Endothelial cell of umbilical vein (primary cell): ENCODE data around the gene FOXE1. TPM values are rescaled to one million over a fixed set of nuclear protein-coding genes. Genes with fewer than 3 reads are reported as not detected.

ENCODE experiments used
- BruUV-seq: library from RNA; stranded (reverse); fragments of 400-500 nt; replicated peaks from 2 replicates; lab custom pipeline; 2021; lab: Mats Ljungman, UMichigan
- CTCF ChIA-PET: fragments of 300-600, 350-600 bp; sonication (Branson Sonifier 250); formaldehyde crosslinking; loops from one replicate; lab custom pipeline; 2021; ENCODE audit warnings: antibody characterized with exemption, inconsistent platforms; lab: Charles Lee
- POLR2A ChIA-PET: fragments of 300-600, 350-600 bp; sonication (Branson Sonifier 250); formaldehyde crosslinking; loops from one replicate; lab custom pipeline; 2021; ENCODE audit warnings: antibody characterized with exemption, inconsistent platforms; lab: Charles Lee
- DNase-seq: peaks from one replicate; pipeline ENCODE4 v3.0.0-alpha.2; 2011; ENCODE audit warnings: low read depth, low spot score
- FAIRE-seq: peaks from 2 replicates; lab custom pipeline; 2011; peaks lifted over from hg19 to GRCh38; lab: Jason Lieb, UNC
- H2AFZ ChIP-seq: 2 replicates; pipeline ENCODE4 v1.6.0; 2012; ENCODE audit warnings: low read depth, low read length, control low read depth, inconsistent platforms
- H3K27ac ChIP-seq: 2 replicates; pipeline ENCODE4 v1.5.1; 2011; ENCODE audit warnings: low read depth, mild to moderate bottlenecking, control low read depth, low read length, moderate library complexity; ENCODE audit not compliant: insufficient read depth
- H3K27me3 ChIP-seq, 2 experiments: 2 replicates each; pipeline versions ENCODE4 v1.6.0 to v1.6.1; 2011; ENCODE audit warnings: low read length in 2 of 2, mixed read lengths in 1 of 2; ENCODE audit not compliant: control insufficient read depth in 2 of 2, insufficient read depth in 2 of 2
- H3K36me3 ChIP-seq, 2 experiments: 2 replicates in 1 of 2; 3 replicates in 1 of 2; pipeline ENCODE4 v1.5.1; 2011; ENCODE audit warnings: low read length in 2 of 2, mild to moderate bottlenecking in 1 of 2, moderate library complexity in 1 of 2; ENCODE audit not compliant: control insufficient read depth in 2 of 2, insufficient read depth in 2 of 2; ENCODE audit errors: extremely low read depth in 1 of 2
- H3K4me1 ChIP-seq: 3 replicates; pipeline ENCODE4 v1.5.1; 2011; ENCODE audit warnings: mild to moderate bottlenecking, low read length; ENCODE audit not compliant: control insufficient read depth, insufficient read depth; ENCODE audit errors: extremely low read depth
- H3K4me2 ChIP-seq: 2 replicates; pipeline ENCODE4 v1.6.1; 2011; ENCODE audit warnings: low read length, control low read depth, mixed read lengths; ENCODE audit not compliant: insufficient read depth
- H3K4me3 ChIP-seq, 3 experiments: fragments of 200-600 bp in 1 of 3; sonication (generic), shearing (Covaris generic) in 1 of 3; replicated peaks in 1 of 3; 2 replicates each; pipeline ENCODE4 v1.5.1; 2011 to 2016; ENCODE audit warnings: control low read depth in 3 of 3, low read length in 3 of 3, mild to moderate bottlenecking in 2 of 3, inconsistent platforms in 1 of 3, low read depth in 1 of 3, moderate library complexity in 1 of 3; ENCODE audit not compliant: insufficient read depth in 1 of 3
- H3K79me2 ChIP-seq: 2 replicates; pipeline ENCODE4 v1.6.0; 2012; ENCODE audit warnings: low read length, inconsistent platforms; ENCODE audit not compliant: control insufficient read depth, insufficient read depth
- H3K9ac ChIP-seq: replicated peaks from 2 replicates; pipeline ENCODE3; 2011; ENCODE audit warnings: low read length, control low read depth; ENCODE audit not compliant: insufficient read depth; ENCODE audit errors: extremely low read depth
- H3K9me1 ChIP-seq: replicated peaks from 3 replicates; pipeline ENCODE4 v1.6.0; 2011; ENCODE audit warnings: mild to moderate bottlenecking, low read length; ENCODE audit not compliant: control insufficient read depth, insufficient read depth; ENCODE audit errors: extremely low read depth
- H3K9me3 ChIP-seq: replicated peaks from 2 replicates; pipeline ENCODE4 v1.5.1; 2012; ENCODE audit warnings: low read length, inconsistent platforms; ENCODE audit not compliant: control insufficient read depth, insufficient read depth
- H4K20me1 ChIP-seq: replicated peaks from 2 replicates; pipeline ENCODE3; 2011; ENCODE audit warnings: mild to moderate bottlenecking, low read length; ENCODE audit not compliant: control insufficient read depth, insufficient read depth; ENCODE audit errors: extremely low read depth
- CTCF ChIP-seq, 2 donors: IDR thresholded peaks; 1 replicate in 1 of 2; 2 replicates in 1 of 2; pipeline ENCODE4 v1.5.1; 2011; ENCODE audit warnings: low read length in 2 of 2, mild to moderate bottlenecking in 2 of 2, moderate library complexity in 2 of 2, control low read depth in 1 of 2, inconsistent platforms in 1 of 2, low read depth in 1 of 2; ENCODE audit not compliant: insufficient read depth in 1 of 2; ENCODE audit errors: extremely low read depth in 1 of 2
- EZH2 ChIP-seq: IDR thresholded peaks from 2 replicates; pipeline ENCODE4 v1.6.1; 2012; ENCODE audit warnings: borderline replicate concordance, low read depth, mild to moderate bottlenecking, moderate library complexity, low read length, inconsistent platforms; ENCODE audit not compliant: severe bottlenecking
- FOS ChIP-seq: IDR thresholded peaks from 2 replicates; pipeline ENCODE4 v1.6.1; 2011; ENCODE audit warnings: mild to moderate bottlenecking, low read length, moderate library complexity, borderline replicate concordance; ENCODE audit not compliant: insufficient read depth
- GATA2 ChIP-seq: IDR thresholded peaks from 2 replicates; pipeline ENCODE4 v1.7.0; 2011; ENCODE audit warnings: low read depth, mild to moderate bottlenecking, moderate library complexity, mixed read lengths, low read length; ENCODE audit not compliant: insufficient read length, insufficient read depth
- JUN ChIP-seq: IDR thresholded peaks from 2 replicates; pipeline ENCODE4 v1.6.1; 2011; ENCODE audit warnings: borderline replicate concordance, low read depth; ENCODE audit not compliant: insufficient read length, insufficient read depth
- MAX ChIP-seq: IDR thresholded peaks from 2 replicates; pipeline ENCODE4 v1.6.1; 2011; ENCODE audit not compliant: insufficient read depth, insufficient read length
- MYC ChIP-seq: IDR thresholded peaks from one replicate; pipeline ENCODE4 v1.6.1; 2011; ENCODE audit warnings: mild to moderate bottlenecking, low read depth, low read length
- POLR2A ChIP-seq: IDR thresholded peaks from 2 replicates; pipeline ENCODE4 v1.6.1; 2012; ENCODE audit warnings: low read depth, mild to moderate bottlenecking, control low read depth, low read length
- POLR2AphosphoS5 ChIP-seq: IDR thresholded peaks from 2 replicates; pipeline ENCODE4 v1.6.1; 2012; ENCODE audit warnings: low read depth, mild to moderate bottlenecking, control low read depth, low read length, moderate library complexity; ENCODE audit not compliant: insufficient read depth
- dilution Hi-C: fragments of 300-500 bp; cut with MboI; formaldehyde crosslinking; loops from one replicate; pipeline ENCODE4 v1.15.0; 2019; ENCODE audit warnings: low sequenced_read_pairs; ENCODE audit not compliant: extremely low pct_ligation_motif_present
- intact Hi-C: fragments of 100-400 bp; cut with micrococcal nuclease; formaldehyde crosslinking; loops from one replicate; pipeline ENCODE4 v1.10.0; 2022
- polyA plus RNA-seq, 4 experiments: library from polyadenylated mRNA; depleted of rRNA in 3 of 4; stranded (reverse) in 3 of 4; unstranded in 1 of 4; fragments of >200 nt; gene quantifications; 2 replicates each; pipeline versions ENCODE4 v1.2.1 to v1.2.3, GENCODE V29; 2011 to 2012; ENCODE audit warnings: missing spikeins in 1 of 4
- total RNA-seq: library from RNA; stranded (reverse); gene quantifications from 2 replicates; pipeline ENCODE4 v1.2.3, GENCODE V29; 2021

Gene FOXE1
- total and polyA plus RNA-seq, 2 donors (not counting 3 experiments of a cell fraction or from before 2014, with no cell fraction given), result not detected

- Histone ChIP-seq H3K27ac (no peak overlapping the region), H3K27me3 (peaks cover 0 to 4% of the 10 kb centered on the region in 2 experiments), H3K9me1 (no peaks in the 10 kb centered on the region), H3K79me2 (no peaks in the 10 kb centered on the region), H4K20me1 (no peaks in the 10 kb centered on the region), H3K4me3 (no peak overlapping the region), H2AFZ (no peak overlapping the region), H3K4me1 (no peaks in the 10 kb centered on the region), H3K36me3 (no peaks in the 10 kb centered on the region), H3K9ac (no peak overlapping the region), H3K9me3 (no peaks in the 10 kb centered on the region), H3K4me2 (no peak overlapping the region)
- DNase-seq (no peak), FAIRE-seq (no peak)
- no TSS peak for BruUV-seq
- TF ChIP-seq MYC, result no peak
- TF ChIP-seq EZH2, result no peak
- no peak for TF ChIP-seq FOS
- TF ChIP-seq MAX, result no peak
- TF ChIP-seq POLR2AphosphoS5, result no peak
- no peak for TF ChIP-seq GATA2
- no peak for TF ChIP-seq JUN
- no peak for TF ChIP-seq POLR2A
- CTCF ChIA-PET, result no interaction called here
- POLR2A ChIA-PET, result no interaction called here
- intact Hi-C loops, result no loop called here
- dilution Hi-C loops, result no loop called here
Observed at GRCh38 chr9:97875111-97875510, 22.1 kb downstream of the FOXE1 start.

GRCh38 chr9:97876061-97876460 lies 23.0 kb downstream of the FOXE1 start:
- H3K27ac ChIP-seq, result no peak overlapping the region
- H3K27me3 ChIP-seq, result peaks cover under 1 to 2% of the 10 kb centered on the region in 2 experiments
- POLR2A ChIA-PET, result no interaction called here
- CTCF ChIA-PET, result interaction anchor here (1.4 kb wide), 1 partner anchor 15 kb away, joined by 3 read pairs; no protein-coding TSS in a partner anchor
- H2AFZ ChIP-seq, result no peak overlapping the region
- intact Hi-C loops (no loop called here), dilution Hi-C loops (no loop called here)
- no peaks in the 10 kb centered on the region for H3K36me3 ChIP-seq
- BruUV-seq, result no TSS peak
- no peak for TF ChIP-seq FOS
- no peak for TF ChIP-seq POLR2A
- TF ChIP-seq GATA2, result no peak
- TF ChIP-seq CTCF (IDR thresholded peaks at IDR 0.05; ENCODE audit: extremely low read depth in 1 of 2, insufficient read depth in 1 of 2, low read depth in 1 of 2, low read length in 2 of 2), result no peak
- no peak for TF ChIP-seq EZH2
- no peak for TF ChIP-seq JUN
- H3K9ac ChIP-seq, result no peak overlapping the region
- no peaks in the 10 kb centered on the region for H4K20me1 ChIP-seq
- H3K4me1 ChIP-seq, result no peaks in the 10 kb centered on the region
- no peak overlapping the region for H3K4me3 ChIP-seq
- no peak overlapping the region for H3K4me2 ChIP-seq
- no peak for FAIRE-seq
- no peaks in the 10 kb centered on the region for H3K9me3 ChIP-seq
- DNase-seq, result no peak
- H3K9me1 ChIP-seq, result no peaks in the 10 kb centered on the region
- H3K79me2 ChIP-seq, result no peaks in the 10 kb centered on the region
